Adrenal gland (tissue), 5 donors: ENCODE data around the gene CPNE4.

Experiments
- POLR2A ChIP-seq, 2 donors: fragments of 450-650 bp; IDR thresholded peaks; one replicate each; pipeline ENCODE4 v1.6.1; 2017; ENCODE audit warnings: antibody characterized with exemption in 2 of 2, mild to moderate bottlenecking in 2 of 2, moderate library complexity in 1 of 2
- TF ChIP-seq, protein P1 (sequence below), 6 experiments: fragments of 450-650 bp in 4 of 6; fragments of 200-600 bp in 2 of 6; sonication (generic) in 1 of 6; IDR thresholded peaks; 1 replicate in 5 of 6; 2 replicates in 1 of 6; pipeline versions ENCODE4 v1.5.1 to v1.8.0; 2016 to 2021; ENCODE audit warnings: antibody characterized with exemption in 6 of 6, mild to moderate bottlenecking in 2 of 6, moderate library complexity in 1 of 6
- donor health status: DM: no; HTN: no; CAD: no.

DNA sequence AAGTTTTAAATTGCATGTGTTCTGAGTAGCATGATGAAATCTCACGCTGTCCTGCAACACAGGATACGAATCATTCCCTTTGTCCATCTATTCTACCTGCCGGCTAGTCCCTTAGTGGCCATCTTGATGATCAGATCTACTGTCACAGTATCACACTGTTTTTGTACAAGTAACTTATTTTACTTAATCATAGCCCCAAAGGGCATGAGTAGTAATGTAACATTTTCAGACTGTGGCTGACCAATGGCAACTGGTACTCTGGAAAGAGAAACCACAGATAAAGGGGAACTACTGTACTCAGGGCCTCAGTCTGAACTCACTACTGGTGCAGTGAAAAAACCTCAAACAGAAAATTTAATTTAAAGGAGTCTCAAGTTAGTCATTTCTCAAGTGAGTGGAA, 404.7 kb downstream of the CPNE4 start:
- TF ChIP-seq, protein P1, sequence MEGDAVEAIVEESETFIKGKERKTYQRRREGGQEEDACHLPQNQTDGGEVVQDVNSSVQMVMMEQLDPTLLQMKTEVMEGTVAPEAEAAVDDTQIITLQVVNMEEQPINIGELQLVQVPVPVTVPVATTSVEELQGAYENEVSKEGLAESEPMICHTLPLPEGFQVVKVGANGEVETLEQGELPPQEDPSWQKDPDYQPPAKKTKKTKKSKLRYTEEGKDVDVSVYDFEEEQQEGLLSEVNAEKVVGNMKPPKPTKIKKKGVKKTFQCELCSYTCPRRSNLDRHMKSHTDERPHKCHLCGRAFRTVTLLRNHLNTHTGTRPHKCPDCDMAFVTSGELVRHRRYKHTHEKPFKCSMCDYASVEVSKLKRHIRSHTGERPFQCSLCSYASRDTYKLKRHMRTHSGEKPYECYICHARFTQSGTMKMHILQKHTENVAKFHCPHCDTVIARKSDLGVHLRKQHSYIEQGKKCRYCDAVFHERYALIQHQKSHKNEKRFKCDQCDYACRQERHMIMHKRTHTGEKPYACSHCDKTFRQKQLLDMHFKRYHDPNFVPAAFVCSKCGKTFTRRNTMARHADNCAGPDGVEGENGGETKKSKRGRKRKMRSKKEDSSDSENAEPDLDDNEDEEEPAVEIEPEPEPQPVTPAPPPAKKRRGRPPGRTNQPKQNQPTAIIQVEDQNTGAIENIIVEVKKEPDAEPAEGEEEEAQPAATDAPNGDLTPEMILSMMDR (IDR thresholded peaks at IDR 0.05) = no peak
- no peak for TF ChIP-seq POLR2A (IDR thresholded peaks at IDR 0.05)
